Mammary epithelial cell (primary cell): ENCODE results near the gene TM7SF2.

ENCODE experiments used
- EZH2 ChIP-seq: IDR thresholded peaks from 2 replicates; pipeline ENCODE4 v1.6.1; 2012; ENCODE audit warnings: low read length, inconsistent platforms, borderline replicate concordance
- TF ChIP-seq, protein P1 (sequence below), 2 donors: IDR thresholded peaks in 1 of 2; conservative IDR thresholded peaks in 1 of 2; 2 replicates each; pipeline ENCODE4 v1.5.1; 2011 to 2012; ENCODE audit warnings: inconsistent platforms in 2 of 2, low read length in 2 of 2, mild to moderate bottlenecking in 2 of 2, control low read depth in 1 of 2, low read depth in 1 of 2; ENCODE audit not compliant: insufficient read depth in 1 of 2; ENCODE audit errors: extremely low read depth in 1 of 2

DNA sequence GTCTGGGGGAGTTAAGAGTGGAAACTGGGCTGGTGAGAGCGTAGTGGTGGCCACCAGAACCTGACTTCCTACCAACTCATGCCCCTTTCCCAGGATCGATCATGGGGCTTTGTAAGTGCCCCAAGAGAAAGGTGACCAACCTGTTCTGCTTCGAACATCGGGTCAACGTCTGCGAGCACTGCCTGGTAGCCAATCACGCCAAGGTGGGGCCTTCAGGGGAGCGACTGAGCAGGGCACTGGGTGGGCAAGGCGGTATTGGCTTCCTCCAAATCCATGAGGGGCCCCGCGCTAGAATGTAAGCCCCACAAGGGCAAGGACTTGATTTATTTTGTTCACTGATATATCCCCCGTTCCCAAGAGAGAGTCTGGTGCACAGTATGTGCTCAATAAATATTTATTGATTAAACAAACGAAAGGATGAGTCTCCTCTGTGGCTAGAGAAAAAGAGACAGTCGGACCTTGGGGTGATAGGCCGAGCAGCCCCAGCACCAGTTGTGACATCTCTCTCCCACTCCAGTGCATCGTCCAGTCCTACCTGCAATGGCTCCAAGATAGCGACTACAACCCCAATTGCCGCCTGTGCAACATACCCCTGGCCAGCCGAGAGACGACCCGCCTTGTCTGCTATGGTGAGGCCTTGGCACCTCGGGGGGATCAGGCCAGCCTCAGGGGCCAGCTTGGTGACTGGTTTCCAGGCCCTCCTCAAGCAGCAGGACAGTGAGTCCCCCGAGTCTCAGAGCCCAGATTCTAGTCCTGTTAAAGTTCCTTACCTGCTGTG lies 26.9 kb upstream of the TM7SF2 start:
- TF ChIP-seq, protein P1, sequence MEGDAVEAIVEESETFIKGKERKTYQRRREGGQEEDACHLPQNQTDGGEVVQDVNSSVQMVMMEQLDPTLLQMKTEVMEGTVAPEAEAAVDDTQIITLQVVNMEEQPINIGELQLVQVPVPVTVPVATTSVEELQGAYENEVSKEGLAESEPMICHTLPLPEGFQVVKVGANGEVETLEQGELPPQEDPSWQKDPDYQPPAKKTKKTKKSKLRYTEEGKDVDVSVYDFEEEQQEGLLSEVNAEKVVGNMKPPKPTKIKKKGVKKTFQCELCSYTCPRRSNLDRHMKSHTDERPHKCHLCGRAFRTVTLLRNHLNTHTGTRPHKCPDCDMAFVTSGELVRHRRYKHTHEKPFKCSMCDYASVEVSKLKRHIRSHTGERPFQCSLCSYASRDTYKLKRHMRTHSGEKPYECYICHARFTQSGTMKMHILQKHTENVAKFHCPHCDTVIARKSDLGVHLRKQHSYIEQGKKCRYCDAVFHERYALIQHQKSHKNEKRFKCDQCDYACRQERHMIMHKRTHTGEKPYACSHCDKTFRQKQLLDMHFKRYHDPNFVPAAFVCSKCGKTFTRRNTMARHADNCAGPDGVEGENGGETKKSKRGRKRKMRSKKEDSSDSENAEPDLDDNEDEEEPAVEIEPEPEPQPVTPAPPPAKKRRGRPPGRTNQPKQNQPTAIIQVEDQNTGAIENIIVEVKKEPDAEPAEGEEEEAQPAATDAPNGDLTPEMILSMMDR (conservative IDR thresholded peaks at IDR 0.05 in 1 of 2, IDR thresholded peaks at IDR 0.05 in 1 of 2; ENCODE audit: extremely low read depth in 1 of 2, insufficient read depth in 1 of 2, low read depth in 1 of 2, low read length in 2 of 2): no peak
- TF ChIP-seq EZH2: no peak
